ENCODE results near the gene SPPL3. TPM values are rescaled to one million over a fixed set of nuclear protein-coding genes. Genes with fewer than 3 reads are reported as not detected.
A peak's percentile ranks its signal among the peaks of the same experiment; 100 is the strongest.

Gene SPPL3
- total RNA-seq, 1 donor from 2014 or later = 67.6 TPM

GRCh38 chr12:120882055-120882555 is 22.1 kb downstream of the SPPL3 start:
- Mint-ChIP-seq H3K27me3 (no peaks in the 10 kb centered on the region), H3K27ac (no peak overlapping the region), H3K4me3 (no peak overlapping the region), H3K9me3 (no peaks in the 10 kb centered on the region), H3K4me1 (ENCODE audit: unreplicated experiment) (peaks cover 15% of the 10 kb centered on the region), H3K36me3 (peaks cover 5% of the 10 kb centered on the region)
- TF ChIP-seq, protein P1, sequence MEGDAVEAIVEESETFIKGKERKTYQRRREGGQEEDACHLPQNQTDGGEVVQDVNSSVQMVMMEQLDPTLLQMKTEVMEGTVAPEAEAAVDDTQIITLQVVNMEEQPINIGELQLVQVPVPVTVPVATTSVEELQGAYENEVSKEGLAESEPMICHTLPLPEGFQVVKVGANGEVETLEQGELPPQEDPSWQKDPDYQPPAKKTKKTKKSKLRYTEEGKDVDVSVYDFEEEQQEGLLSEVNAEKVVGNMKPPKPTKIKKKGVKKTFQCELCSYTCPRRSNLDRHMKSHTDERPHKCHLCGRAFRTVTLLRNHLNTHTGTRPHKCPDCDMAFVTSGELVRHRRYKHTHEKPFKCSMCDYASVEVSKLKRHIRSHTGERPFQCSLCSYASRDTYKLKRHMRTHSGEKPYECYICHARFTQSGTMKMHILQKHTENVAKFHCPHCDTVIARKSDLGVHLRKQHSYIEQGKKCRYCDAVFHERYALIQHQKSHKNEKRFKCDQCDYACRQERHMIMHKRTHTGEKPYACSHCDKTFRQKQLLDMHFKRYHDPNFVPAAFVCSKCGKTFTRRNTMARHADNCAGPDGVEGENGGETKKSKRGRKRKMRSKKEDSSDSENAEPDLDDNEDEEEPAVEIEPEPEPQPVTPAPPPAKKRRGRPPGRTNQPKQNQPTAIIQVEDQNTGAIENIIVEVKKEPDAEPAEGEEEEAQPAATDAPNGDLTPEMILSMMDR (conservative IDR thresholded peaks at IDR 0.05) = no peak
- DNase-seq (ENCODE audit: extremely low spot score, unreplicated experiment) = no peak

GRCh38 chr12:120879718-120880300 is 24.3 kb downstream of the SPPL3 start:
- H3K9me3 Mint-ChIP-seq = no peaks in the 10 kb centered on the region
- peak overlapping the region; percentile 9 for H3K27ac Mint-ChIP-seq
- DNase-seq (ENCODE audit: extremely low spot score, unreplicated experiment) = no peak
- H3K27me3 Mint-ChIP-seq = no peaks in the 10 kb centered on the region
- H3K4me3 Mint-ChIP-seq = no peak overlapping the region
- peaks cover 14% of the 10 kb centered on the region for H3K36me3 Mint-ChIP-seq
- peaks cover 10% of the 10 kb centered on the region for H3K4me1 Mint-ChIP-seq (ENCODE audit: unreplicated experiment)
- TF ChIP-seq, protein P1 (conservative IDR thresholded peaks at IDR 0.05) = no peak

DNA sequence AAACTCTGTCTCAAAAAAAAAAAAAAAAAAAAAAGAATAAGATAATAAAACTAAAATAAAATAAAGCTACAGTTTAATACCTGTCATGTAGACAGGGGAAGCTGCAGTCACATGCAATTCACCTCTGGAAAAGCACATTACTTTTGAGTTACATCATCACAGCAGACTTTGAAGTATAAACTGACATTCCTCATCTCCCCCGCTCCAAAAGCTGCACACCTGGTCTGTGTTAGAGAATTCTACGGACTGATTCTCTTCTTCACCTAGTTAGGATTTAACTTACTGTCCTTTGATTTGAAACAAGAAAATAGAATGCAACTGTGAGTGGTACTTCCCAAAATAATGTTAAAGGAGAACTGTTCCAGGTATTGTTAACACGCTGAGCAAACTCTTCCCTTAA is 25.1 kb downstream of the SPPL3 start:
- DNase-seq (ENCODE audit: extremely low spot score, unreplicated experiment) = no peak
- H3K36me3 Mint-ChIP-seq = peaks cover 14% of the 10 kb centered on the region
- H3K4me3 Mint-ChIP-seq = no peak overlapping the region
- H3K4me1 Mint-ChIP-seq (ENCODE audit: unreplicated experiment) = peaks cover 10% of the 10 kb centered on the region
- TF ChIP-seq, protein P1 (conservative IDR thresholded peaks at IDR 0.05) = no peak
- H3K9me3 Mint-ChIP-seq = no peaks in the 10 kb centered on the region
- H3K27ac Mint-ChIP-seq = peak overlapping the region; percentile 15
- no peaks in the 10 kb centered on the region for H3K27me3 Mint-ChIP-seq

GRCh38 chr12:120874547-120875245 is 29.5 kb downstream of the SPPL3 start:
- Mint-ChIP-seq H3K4me3 (no peak overlapping the region), H3K9me3 (no peaks in the 10 kb centered on the region), H3K27ac (no peak overlapping the region), H3K4me1 (ENCODE audit: unreplicated experiment) (peaks cover 20% of the 10 kb centered on the region), H3K36me3 (peaks cover 11% of the 10 kb centered on the region), H3K27me3 (no peaks in the 10 kb centered on the region)
- TF ChIP-seq, protein P1 (conservative IDR thresholded peaks at IDR 0.05) = no peak
- DNase-seq (ENCODE audit: extremely low spot score, unreplicated experiment) = no peak

DNA sequence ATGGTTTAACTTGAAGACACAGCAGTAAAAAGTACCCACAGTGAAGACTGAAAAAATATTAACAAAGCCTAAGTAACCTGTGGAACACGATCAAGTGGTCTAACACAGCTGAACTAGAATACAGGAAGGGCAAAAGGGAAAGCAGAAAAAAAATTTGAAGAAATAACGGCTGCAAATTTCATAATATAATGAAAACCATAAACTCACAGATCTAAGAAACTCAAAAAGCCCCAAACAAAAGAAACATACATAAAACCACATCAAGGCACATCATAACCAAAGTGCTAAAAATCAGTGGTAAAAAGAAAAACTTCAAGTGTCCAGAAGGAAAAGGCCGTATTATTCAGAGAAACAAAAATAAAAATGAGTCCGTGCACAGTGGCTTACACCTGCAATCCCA is 30.9 kb downstream of the SPPL3 start:
- Mint-ChIP-seq H3K27ac (no peak overlapping the region), H3K4me3 (peak overlapping the region; percentile 8), H3K36me3 (peaks cover 11% of the 10 kb centered on the region), H3K9me3 (no peaks in the 10 kb centered on the region), H3K27me3 (no peaks in the 10 kb centered on the region), H3K4me1 (ENCODE audit: unreplicated experiment) (peaks cover 16% of the 10 kb centered on the region)
- TF ChIP-seq, protein P1 (conservative IDR thresholded peaks at IDR 0.05) = no peak
- no peak for DNase-seq (ENCODE audit: extremely low spot score, unreplicated experiment)
